ENCODE results near the gene PLS1. TPM values are rescaled to one million over a fixed set of nuclear protein-coding genes. Genes with fewer than 3 reads are reported as not detected.
"Not testable (repeated sequence)": the region's sequence is repeated elsewhere in the genome, so short reads cannot be mapped to it uniquely, and the experiment has no call there.

Gene PLS1
- total RNA-seq, 1 experiment from 2014 or later: 38.8 TPM

DNA sequence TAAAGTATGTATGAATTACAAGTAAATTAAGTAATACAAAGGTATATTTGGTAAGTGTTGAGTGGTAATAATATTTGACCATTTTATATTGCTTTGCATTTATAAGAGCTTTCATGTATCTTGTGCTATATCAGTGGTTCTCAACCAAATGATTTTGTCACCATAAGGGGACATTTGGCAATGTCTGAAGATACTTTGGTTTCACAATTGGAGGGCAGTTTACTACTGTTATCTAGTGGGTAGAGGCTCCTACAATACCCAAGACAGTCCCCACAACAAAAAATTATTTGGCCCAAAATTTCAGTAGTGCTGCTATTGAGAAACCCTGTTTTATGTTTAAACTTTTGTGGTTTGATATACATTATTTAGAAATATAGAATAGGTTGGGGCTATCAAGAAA, 142.2 kb downstream of the PLS1 start:
- Histone ChIP-seq H3K9ac (ENCODE audit: low read length) (no peak overlapping the region), H3K4me3 (replicated peaks in 1 of 2; ENCODE audit: low read depth in 1 of 2, low read length in 2 of 2) (no peak overlapping the region), H3K79me2 (ENCODE audit: insufficient read depth, low read length) (no peaks in the 10 kb centered on the region), H3K27me3 (ENCODE audit: insufficient read depth, low read length) (no peaks in the 10 kb centered on the region), H3K27ac (ENCODE audit: low read depth, low read length) (no peak overlapping the region), H2AFZ (ENCODE audit: low read depth, low read length, poor library complexity, severe bottlenecking) (no peak overlapping the region), H3K36me3 (ENCODE audit: control insufficient read depth in 1 of 2, insufficient read depth in 2 of 2, low read length in 2 of 2) (no peaks in the 10 kb centered on the region), H3K4me1 (ENCODE audit: control insufficient read depth in 1 of 2, insufficient read depth in 2 of 2, low read length in 2 of 2) (no peaks in the 10 kb centered on the region), H3K9me2 (ENCODE audit: insufficient read depth) (no peaks in the 10 kb centered on the region), H3K4me2 (ENCODE audit: low read length) (no peak overlapping the region), H3K9me3 (ENCODE audit: control insufficient read depth in 1 of 2, insufficient read depth in 1 of 2, low read depth in 1 of 2, low read length in 2 of 2) (no peaks in the 10 kb centered on the region), H4K20me1 (ENCODE audit: insufficient read depth) (no peaks in the 10 kb centered on the region)
- no peak for ATAC-seq
- no peak for DNase-seq (ENCODE audit: low read depth, low spot score)
- intact Hi-C loops (cut with micrococcal nuclease): no loop called here
- ChIA-PET RAD21 (ENCODE audit: low non-redundant PET in 1 of 2, low total read pairs in 2 of 2, uncharacterized antibody in 2 of 2, unreplicated experiment in 2 of 2) (no interaction called here), CTCF (no interaction called here), POLR2A (no interaction called here)
- TF ChIP-seq CEBPB (IDR thresholded peaks at IDR 0.05; ENCODE audit: low read depth) (no peak), MAX (IDR thresholded peaks at IDR 0.05) (no peak)
- TF ChIP-seq, protein P1, sequence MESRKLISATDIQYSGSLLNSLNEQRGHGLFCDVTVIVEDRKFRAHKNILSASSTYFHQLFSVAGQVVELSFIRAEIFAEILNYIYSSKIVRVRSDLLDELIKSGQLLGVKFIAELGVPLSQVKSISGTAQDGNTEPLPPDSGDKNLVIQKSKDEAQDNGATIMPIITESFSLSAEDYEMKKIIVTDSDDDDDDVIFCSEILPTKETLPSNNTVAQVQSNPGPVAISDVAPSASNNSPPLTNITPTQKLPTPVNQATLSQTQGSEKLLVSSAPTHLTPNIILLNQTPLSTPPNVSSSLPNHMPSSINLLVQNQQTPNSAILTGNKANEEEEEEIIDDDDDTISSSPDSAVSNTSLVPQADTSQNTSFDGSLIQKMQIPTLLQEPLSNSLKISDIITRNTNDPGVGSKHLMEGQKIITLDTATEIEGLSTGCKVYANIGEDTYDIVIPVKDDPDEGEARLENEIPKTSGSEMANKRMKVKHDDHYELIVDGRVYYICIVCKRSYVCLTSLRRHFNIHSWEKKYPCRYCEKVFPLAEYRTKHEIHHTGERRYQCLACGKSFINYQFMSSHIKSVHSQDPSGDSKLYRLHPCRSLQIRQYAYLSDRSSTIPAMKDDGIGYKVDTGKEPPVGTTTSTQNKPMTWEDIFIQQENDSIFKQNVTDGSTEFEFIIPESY (IDR thresholded peaks at IDR 0.05; ENCODE audit: extremely low read depth, insufficient replicate concordance, low read length): no peak
- no TSS peak for BruUV-seq (replicated peaks)

GRCh38 chr3:142746646-142747045, 150.5 kb downstream of the PLS1 start:
- no peak overlapping the region for H3K27ac ChIP-seq (ENCODE audit: low read depth, low read length)
- H3K4me1 ChIP-seq (ENCODE audit: control insufficient read depth in 1 of 2, insufficient read depth in 2 of 2, low read length in 2 of 2): no peaks in the 10 kb centered on the region
- RAD21 ChIA-PET (ENCODE audit: low non-redundant PET in 1 of 2, low total read pairs in 2 of 2, uncharacterized antibody in 2 of 2, unreplicated experiment in 2 of 2): no interaction called here
- H3K9me2 ChIP-seq (ENCODE audit: insufficient read depth): no peaks in the 10 kb centered on the region
- H3K79me2 ChIP-seq (ENCODE audit: insufficient read depth, low read length): no peaks in the 10 kb centered on the region
- BruUV-seq (replicated peaks): no TSS peak
- H3K27me3 ChIP-seq (ENCODE audit: insufficient read depth, low read length): no peaks in the 10 kb centered on the region
- CTCF ChIA-PET: no interaction called here
- no peak overlapping the region for H3K9ac ChIP-seq (ENCODE audit: low read length)
- no peak overlapping the region for H3K4me3 ChIP-seq (replicated peaks in 1 of 2; ENCODE audit: low read depth in 1 of 2, low read length in 2 of 2)
- intact Hi-C loops (cut with micrococcal nuclease): no loop called here
- no peak for ATAC-seq
- no peaks in the 10 kb centered on the region; the same call in 1 of the 2 replicates for H4K20me1 ChIP-seq (ENCODE audit: insufficient read depth)
- no peaks in the 10 kb centered on the region for H3K36me3 ChIP-seq (ENCODE audit: control insufficient read depth in 1 of 2, insufficient read depth in 2 of 2, low read length in 2 of 2)
- no peak for DNase-seq (ENCODE audit: low read depth, low spot score)
- POLR2A ChIA-PET: no interaction called here
- no peak overlapping the region for H2AFZ ChIP-seq (ENCODE audit: low read depth, low read length, poor library complexity, severe bottlenecking)
- no peak overlapping the region for H3K4me2 ChIP-seq (ENCODE audit: low read length)
- no peaks in the 10 kb centered on the region for H3K9me3 ChIP-seq (ENCODE audit: control insufficient read depth in 1 of 2, insufficient read depth in 1 of 2, low read depth in 1 of 2, low read length in 2 of 2)
- TF ChIP-seq EGR1 (IDR thresholded peaks at IDR 0.05; ENCODE audit: low read depth) (no peak), SP1 (IDR thresholded peaks at IDR 0.05; ENCODE audit: low read depth) (no peak)

DNA sequence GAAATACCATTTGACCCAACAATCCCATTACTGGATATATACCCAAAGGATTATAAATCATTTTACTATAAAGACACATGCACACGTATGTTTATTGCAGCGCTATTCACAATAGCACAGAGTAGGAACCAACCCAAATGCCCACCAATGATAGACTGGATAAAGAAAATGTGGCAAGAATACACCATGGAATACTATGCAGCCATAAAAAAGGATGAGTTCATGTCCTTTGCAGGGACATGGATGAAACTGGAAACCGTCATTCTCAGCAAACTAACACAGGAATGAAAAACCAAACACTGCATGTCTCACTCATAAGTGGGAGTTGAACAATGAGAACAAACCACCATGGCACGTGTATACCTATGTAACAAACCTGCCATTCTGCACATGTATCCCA, 154.3 kb downstream of the PLS1 start:
- H4K20me1 ChIP-seq (ENCODE audit: insufficient read depth); H3K9ac ChIP-seq (ENCODE audit: low read length); H3K9me3 ChIP-seq (ENCODE audit: control insufficient read depth in 1 of 2, insufficient read depth in 1 of 2, low read depth in 1 of 2, low read length in 2 of 2); H3K79me2 ChIP-seq (ENCODE audit: insufficient read depth, low read length); CTCF ChIA-PET; H2AFZ ChIP-seq (ENCODE audit: low read depth, low read length, poor library complexity, severe bottlenecking); ATAC-seq; H3K27ac ChIP-seq (ENCODE audit: low read depth, low read length); POLR2A ChIA-PET; H3K36me3 ChIP-seq (ENCODE audit: control insufficient read depth in 1 of 2, insufficient read depth in 2 of 2, low read length in 2 of 2); H3K4me3 ChIP-seq (replicated peaks in 1 of 2; ENCODE audit: low read depth in 1 of 2, low read length in 2 of 2); intact Hi-C loops (cut with micrococcal nuclease); H3K4me2 ChIP-seq (ENCODE audit: low read length); BruUV-seq (replicated peaks); DNase-seq (ENCODE audit: low read depth, low spot score); RAD21 ChIA-PET (ENCODE audit: low non-redundant PET in 1 of 2, low total read pairs in 2 of 2, uncharacterized antibody in 2 of 2, unreplicated experiment in 2 of 2); H3K27me3 ChIP-seq (ENCODE audit: insufficient read depth, low read length); H3K4me1 ChIP-seq (ENCODE audit: control insufficient read depth in 1 of 2, insufficient read depth in 2 of 2, low read length in 2 of 2); H3K9me2 ChIP-seq (ENCODE audit: insufficient read depth): not testable (repeated sequence)

- POLR2A ChIA-PET; H3K4me3 ChIP-seq (replicated peaks in 1 of 2; ENCODE audit: low read depth in 1 of 2, low read length in 2 of 2); H3K9me3 ChIP-seq (ENCODE audit: control insufficient read depth in 1 of 2, insufficient read depth in 1 of 2, low read depth in 1 of 2, low read length in 2 of 2); H3K27me3 ChIP-seq (ENCODE audit: insufficient read depth, low read length); H3K27ac ChIP-seq (ENCODE audit: low read depth, low read length); CTCF ChIA-PET; ATAC-seq; intact Hi-C loops (cut with micrococcal nuclease); H2AFZ ChIP-seq (ENCODE audit: low read depth, low read length, poor library complexity, severe bottlenecking); H3K79me2 ChIP-seq (ENCODE audit: insufficient read depth, low read length); H3K4me1 ChIP-seq (ENCODE audit: control insufficient read depth in 1 of 2, insufficient read depth in 2 of 2, low read length in 2 of 2); H3K36me3 ChIP-seq (ENCODE audit: control insufficient read depth in 1 of 2, insufficient read depth in 2 of 2, low read length in 2 of 2); DNase-seq (ENCODE audit: low read depth, low spot score); H4K20me1 ChIP-seq (ENCODE audit: insufficient read depth); H3K4me2 ChIP-seq (ENCODE audit: low read length); H3K9ac ChIP-seq (ENCODE audit: low read length); RAD21 ChIA-PET (ENCODE audit: low non-redundant PET in 1 of 2, low total read pairs in 2 of 2, uncharacterized antibody in 2 of 2, unreplicated experiment in 2 of 2); BruUV-seq (replicated peaks); H3K9me2 ChIP-seq (ENCODE audit: insufficient read depth): not testable (repeated sequence)
Observed at GRCh38 chr3:142752605-142753004, 156.4 kb downstream of the PLS1 start.

All from HCT116 (cell line).